SK-N-SH (cell line): ENCODE data around the gene MYH7B. TPM values are rescaled to one million over a fixed set of nuclear protein-coding genes. Genes with fewer than 3 reads are reported as not detected.

Source experiments
- CTCF ChIA-PET: fragments of 300-600, 350-600 bp; formaldehyde crosslinking; extraction: SDS; loops from one replicate; lab custom pipeline; 2021; lab: Yijun Ruan, JAX
- POLR2A ChIA-PET: fragments of 350-600 bp; sonication (Branson Sonifier 250); formaldehyde crosslinking; extraction: SDS; loops from one replicate; lab custom pipeline; 2020; ENCODE audit warnings: antibody characterized with exemption, inconsistent platforms; lab: Yijun Ruan, JAX
- DNase-seq: peaks from one replicate; pipeline ENCODE4 v3.0.0; 2012
- H2AFZ ChIP-seq: fragments of 200-600 bp; sonication (generic); 2 replicates; pipeline ENCODE4 v1.8.1; 2016; ENCODE audit warnings: antibody characterized with exemption, mild to moderate bottlenecking, low read depth
- H3F3A ChIP-seq: fragments of 200-600 bp; sonication (generic); replicated peaks from 2 replicates; pipeline ENCODE3; 2016; ENCODE audit warnings: antibody characterized with exemption, mild to moderate bottlenecking; ENCODE audit not compliant: insufficient read depth
- H3K27ac ChIP-seq, 2 experiments: fragments of 200-500 bp in 1 of 2; fragments of 200-600 bp in 1 of 2; sonication (Bioruptor generic) in 1 of 2; sonication (generic), shearing (Covaris generic) in 1 of 2; 2 replicates each; pipeline versions ENCODE4 v1.5.1 to v1.6.1; 2014 to 2016; ENCODE audit warnings: low read depth in 2 of 2, inconsistent platforms in 1 of 2, low read length in 1 of 2, mild to moderate bottlenecking in 1 of 2, mixed read lengths in 1 of 2
- H3K27me3 ChIP-seq: fragments of 200-600 bp; sonication (generic), shearing (Covaris generic); 2 replicates; pipeline ENCODE4 v1.6.1; 2016; ENCODE audit warnings: mixed run types; ENCODE audit not compliant: insufficient read depth
- H3K36me3 ChIP-seq, 2 experiments: fragments of 200-500 bp in 1 of 2; fragments of 200-600 bp in 1 of 2; sonication (Bioruptor generic) in 1 of 2; sonication (generic) in 1 of 2; replicated peaks in 1 of 2; 2 replicates each; pipeline versions ENCODE3 to v1.5.1; 2014 to 2016; ENCODE audit warnings: low read length in 1 of 2, mild to moderate bottlenecking in 1 of 2; ENCODE audit not compliant: insufficient read depth in 2 of 2, control insufficient read depth in 1 of 2
- H3K4me1 ChIP-seq, 2 experiments: fragments of 200-500 bp in 1 of 2; fragments of 200-600 bp in 1 of 2; sonication (Bioruptor generic) in 1 of 2; sonication (generic), shearing (Covaris generic) in 1 of 2; 2 replicates each; pipeline versions ENCODE4 v1.5.1 to v1.6.1; 2014 to 2016; ENCODE audit warnings: low read depth in 1 of 2, low read length in 1 of 2, mixed run types in 1 of 2; ENCODE audit not compliant: insufficient read depth in 2 of 2, control insufficient read depth in 1 of 2
- H3K4me2 ChIP-seq: fragments of 200-600 bp; sonication (generic), shearing (Covaris generic); 2 replicates; pipeline ENCODE4 v1.6.1; 2017; ENCODE audit warnings: mixed run types
- H3K4me3 ChIP-seq, 2 experiments: fragments of 200-500 bp in 1 of 2; fragments of 200-600 bp in 1 of 2; sonication (Bioruptor generic) in 1 of 2; sonication (generic), shearing (Covaris generic) in 1 of 2; 2 replicates each; pipeline versions ENCODE4 v1.5.1 to v1.8.1; 2014 to 2016; ENCODE audit warnings: low read depth in 2 of 2, inconsistent platforms in 1 of 2, low read length in 1 of 2, mild to moderate bottlenecking in 1 of 2, mixed read lengths in 1 of 2, moderate library complexity in 1 of 2
- H3K79me2 ChIP-seq: fragments of 200-600 bp; sonication (generic); 2 replicates; pipeline ENCODE4 v1.8.1; 2017; ENCODE audit warnings: mild to moderate bottlenecking; ENCODE audit not compliant: insufficient read depth
- H3K9ac ChIP-seq: fragments of 200-600 bp; sonication (generic); 2 replicates; pipeline ENCODE4 v1.6.1; 2017; ENCODE audit warnings: mixed run types
- H3K9me2 ChIP-seq: fragments of 200-600 bp; sonication (generic); 2 replicates; pipeline ENCODE4 v1.6.1; 2017; ENCODE audit warnings: mixed run types
- H3K9me3 ChIP-seq: fragments of 200-600 bp; sonication (generic); 2 replicates; pipeline ENCODE4 v1.6.1; 2017; ENCODE audit warnings: mixed run types, mild to moderate bottlenecking, moderate library complexity
- H4K20me1 ChIP-seq: fragments of 200-600 bp; sonication (generic); 2 replicates; pipeline ENCODE4 v1.6.1; 2017; ENCODE audit warnings: mild to moderate bottlenecking, mixed run types; ENCODE audit not compliant: insufficient read depth
- CTCF ChIP-seq: fragments of 200-600 bp; sonication (generic); IDR thresholded peaks from 2 replicates; pipeline ENCODE4 v1.6.1; 2017; ENCODE audit warnings: antibody characterized with exemption, mild to moderate bottlenecking, moderate library complexity
- EP300 ChIP-seq, 2 experiments: IDR thresholded peaks; 2 replicates each; pipeline versions ENCODE4 v1.4.0 to v1.6.1; 2012; ENCODE audit warnings: borderline replicate concordance in 1 of 2, low read depth in 1 of 2, low read length in 1 of 2
- FOXM1 ChIP-seq: IDR thresholded peaks from 2 replicates; pipeline ENCODE4 v1.4.0; 2012; ENCODE audit warnings: low read depth, mild to moderate bottlenecking
- GATA2 ChIP-seq: sonication (generic); formaldehyde crosslinking; IDR thresholded peaks from 2 replicates; pipeline ENCODE4 v1.5.0; 2020; ENCODE audit warnings: mild to moderate bottlenecking, missing genetic modification reagents
- IRF3 ChIP-seq: fragments of 150-350 bp; IDR thresholded peaks from 2 replicates; pipeline ENCODE4 v1.6.1; 2016; ENCODE audit warnings: mild to moderate bottlenecking, low read depth, low read length
- JUND ChIP-seq: IDR thresholded peaks from 2 replicates; pipeline ENCODE4 v1.4.0; 2012
- MXI1 ChIP-seq: IDR thresholded peaks from 2 replicates; pipeline ENCODE4 v1.6.1; 2012; ENCODE audit warnings: mild to moderate bottlenecking, low read depth, low read length, improper control_type of control experiment
- RAD21 ChIP-seq: IDR thresholded peaks from 2 replicates; pipeline ENCODE4 v1.6.1; 2012; ENCODE audit warnings: mild to moderate bottlenecking, low read length
- RFX5 ChIP-seq: IDR thresholded peaks from 2 replicates; pipeline ENCODE4 v1.6.1; 2012; ENCODE audit warnings: mild to moderate bottlenecking, improper control_type of control experiment, low read length
- SMC3 ChIP-seq: IDR thresholded peaks from 2 replicates; pipeline ENCODE4 v1.6.1; 2012; ENCODE audit warnings: low read depth, low read length, improper control_type of control experiment
- TAF1 ChIP-seq: IDR thresholded peaks from 2 replicates; pipeline ENCODE4 v1.6.1; 2012; ENCODE audit warnings: low read depth, mild to moderate bottlenecking, low read length, moderate library complexity, borderline replicate concordance
- TEAD4 ChIP-seq: IDR thresholded peaks from 2 replicates; pipeline ENCODE4 v1.4.0; 2012; ENCODE audit warnings: mild to moderate bottlenecking, borderline replicate concordance; ENCODE audit not compliant: insufficient read depth
- ZBTB33 ChIP-seq: IDR thresholded peaks from 2 replicates; pipeline ENCODE4 v1.4.0; 2012; ENCODE audit warnings: low read depth, borderline replicate concordance
- WGBS: methylation state at CpG from one replicate; pipeline ENCODE4 v1.1.6; 2017; ENCODE audit warnings: low lambda C conversion rate; 5-methylcytosine and 5-hydroxymethylcytosine counted together
- polyA plus RNA-seq, 3 experiments: library from polyadenylated mRNA; depleted of rRNA; stranded (reverse); fragments of >200 nt; gene quantifications; 2 replicates each; pipeline ENCODE4 v1.2.3, GENCODE V29; 2012

The MYH7B gene
- polyA plus RNA-seq, 1 of the 3 experiments (the other 2 are of a cell fraction), result 0.41 TPM

- no peaks in the 10 kb centered on the region for H3K9me2 ChIP-seq
- H4K20me1 ChIP-seq, result no peaks in the 10 kb centered on the region
- 98% methylated on average over 21 of the region's 28 CpGs for WGBS
- ChIA-PET POLR2A (no interaction called here), CTCF (interaction anchor here (0.6 to 4.2 kb wide), 6 partner anchors 12 to 1374 kb away, joined by 3 to 33 read pairs (median 5); partner anchors contain the start of genes GGT7 and TRPC4AP)
- no peak overlapping the region for H3K4me2 ChIP-seq
- no peaks in the 10 kb centered on the region for H3K9me3 ChIP-seq
- TF ChIP-seq GATA2 (no peak), TEAD4 (no peak), RAD21 (no peak), IRF3 (no peak), ZBTB33 (no peak), RFX5 (no peak), EP300 (IDR thresholded peaks at IDR 0.05; ENCODE audit: borderline replicate concordance in 1 of 2, low read depth in 1 of 2, low read length in 1 of 2) (no peak), TAF1 (no peak), SMC3 (no peak), JUND (no peak)
- no peaks in the 10 kb centered on the region for H3F3A ChIP-seq
- H3K79me2 ChIP-seq, result no peaks in the 10 kb centered on the region
- H2AFZ ChIP-seq, result no peak overlapping the region
- H3K9ac ChIP-seq, result no peak overlapping the region
- peaks cover 17 to 86% of the 10 kb centered on the region in 2 experiments for H3K36me3 ChIP-seq
- H3K4me1 ChIP-seq, result no peaks in the 10 kb centered on the region; a peak in 1 of 4 replicates
- no peak overlapping the region for H3K27ac ChIP-seq
- no peak overlapping the region for H3K4me3 ChIP-seq
- DNase-seq, result no peak
- H3K27me3 ChIP-seq, result no peaks in the 10 kb centered on the region
Observed at GRCh38 chr20:35000922-35001595, 45.4 kb downstream of the MYH7B start.

GRCh38 chr20:35001596-35002362, 46.1 kb downstream of the MYH7B start:
- no peaks in the 10 kb centered on the region for H3K9me2 ChIP-seq
- no peaks in the 10 kb centered on the region; a peak in 1 of 4 replicates for H3K4me1 ChIP-seq
- no peaks in the 10 kb centered on the region for H3K79me2 ChIP-seq
- POLR2A ChIA-PET, result no interaction called here
- H3K27ac ChIP-seq, result no peak overlapping the region
- no peaks in the 10 kb centered on the region for H3K9me3 ChIP-seq
- no peaks in the 10 kb centered on the region for H4K20me1 ChIP-seq
- CTCF ChIA-PET, result interaction anchor here (0.6 to 4.2 kb wide), 7 partner anchors 11 to 1374 kb away, joined by 3 to 33 read pairs (median 5); partner anchors contain the start of genes GGT7 and TRPC4AP
- H3K4me2 ChIP-seq, result no peak overlapping the region
- H3K4me3 ChIP-seq, result no peak overlapping the region
- no peaks in the 10 kb centered on the region for H3K27me3 ChIP-seq
- H3K9ac ChIP-seq, result no peak overlapping the region
- peaks cover 22 to 86% of the 10 kb centered on the region in 2 experiments for H3K36me3 ChIP-seq
- 95% methylated on average over 14 of the region's 15 CpGs for WGBS
- H2AFZ ChIP-seq, result no peak overlapping the region
- peak; percentile 48 for TF ChIP-seq RAD21
- no peak for TF ChIP-seq GATA2
- peak; percentile 40 for TF ChIP-seq CTCF
- no peak for TF ChIP-seq FOXM1
- no peak for TF ChIP-seq MXI1
- TF ChIP-seq SMC3, result peak; percentile 10; the same call in 1 of the 2 replicates
- TF ChIP-seq, all 33 proteins: peak for 3
- peak; percentile 55 for DNase-seq
- no peaks in the 10 kb centered on the region for H3F3A ChIP-seq
